ENCODE data around the gene COL25A1.
"Not testable (repeated sequence)": the region's sequence is repeated elsewhere in the genome, so short reads cannot be mapped to it uniquely, and the experiment has no call there.

Gene COL25A1

DNA sequence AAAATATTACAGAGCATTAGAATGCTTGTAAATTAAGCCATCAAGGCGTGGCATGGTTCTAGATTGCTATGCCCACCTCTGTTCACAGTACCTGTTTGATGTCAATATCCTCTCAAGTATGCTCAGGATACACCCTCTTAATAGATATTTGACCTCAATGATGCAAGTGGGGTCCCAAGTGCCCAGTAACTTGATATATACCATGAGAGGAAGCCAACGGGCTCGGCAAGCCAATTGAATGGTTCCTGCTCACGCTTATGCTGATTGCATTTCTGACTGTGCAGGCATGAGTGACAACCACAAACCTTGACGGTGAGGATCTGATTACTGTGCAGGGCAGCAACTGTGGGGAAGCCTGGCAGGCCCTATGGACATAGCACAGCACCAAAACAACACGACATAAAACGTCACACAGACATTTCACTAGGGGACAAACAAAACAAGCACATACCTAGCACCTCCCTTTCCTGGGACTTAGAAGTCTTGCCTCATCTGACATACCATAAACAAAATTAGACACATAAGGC is 360.5 kb downstream of the COL25A1 start:
- no peak for DNase-seq

DNA sequence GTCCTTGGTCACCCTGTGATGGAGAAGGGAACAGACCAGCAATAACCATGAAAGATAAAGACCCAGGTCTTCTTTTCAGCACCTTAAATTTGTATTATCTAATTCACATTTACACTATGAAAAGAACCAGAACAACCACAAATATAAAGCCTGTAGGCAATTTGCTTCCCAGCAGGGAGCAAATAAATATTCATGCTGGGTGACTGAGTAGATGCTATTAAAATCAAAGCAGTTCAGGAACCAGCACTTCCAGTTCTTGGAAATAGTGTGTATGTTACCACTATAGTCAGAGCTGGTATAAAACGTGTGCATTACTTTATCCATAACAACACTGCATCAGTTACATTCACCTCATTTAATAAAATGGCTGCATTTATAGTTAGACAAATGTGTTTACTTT is 361.8 kb downstream of the COL25A1 start:
- DNase-seq: no peak

DNA sequence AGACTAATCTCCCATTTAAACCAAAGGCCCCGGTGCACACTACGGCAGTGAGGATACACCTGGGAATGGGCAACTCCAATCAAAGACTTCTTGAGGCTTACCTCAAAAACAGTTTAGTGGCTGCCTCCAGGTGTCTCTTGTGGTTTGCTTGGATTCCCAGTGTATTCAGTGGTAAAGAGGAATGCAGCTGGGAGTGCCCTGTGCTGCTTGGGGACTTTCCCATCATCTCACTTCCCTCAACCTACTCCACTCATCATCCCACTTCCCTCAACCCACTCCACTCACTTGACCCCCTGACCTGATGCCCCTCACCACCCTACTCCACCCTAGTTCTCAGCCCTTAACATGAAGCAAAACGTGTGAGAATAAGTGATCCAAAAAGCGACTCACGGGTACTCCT is 362.3 kb downstream of the COL25A1 start:
- DNase-seq: no peak

DNA sequence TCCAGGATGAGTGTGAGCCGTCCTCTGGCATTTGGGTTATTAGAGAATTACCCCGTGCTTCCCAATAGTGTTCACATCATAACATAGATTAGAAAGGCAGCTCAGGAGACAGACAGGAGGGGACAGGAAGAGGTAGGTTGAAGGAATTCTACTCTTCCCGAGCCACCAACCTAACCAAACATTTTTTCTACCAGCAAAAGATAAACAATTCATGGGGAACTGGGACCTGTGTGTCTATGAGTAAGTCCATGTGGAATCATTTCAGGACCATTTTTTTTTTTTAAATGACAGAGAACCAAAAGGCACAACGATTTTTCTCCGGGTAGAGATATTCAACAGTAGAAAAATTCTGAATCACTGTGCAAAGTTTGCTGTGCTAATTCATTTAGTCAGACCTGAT is 365.4 kb downstream of the COL25A1 start:
- no peak for DNase-seq

DNA sequence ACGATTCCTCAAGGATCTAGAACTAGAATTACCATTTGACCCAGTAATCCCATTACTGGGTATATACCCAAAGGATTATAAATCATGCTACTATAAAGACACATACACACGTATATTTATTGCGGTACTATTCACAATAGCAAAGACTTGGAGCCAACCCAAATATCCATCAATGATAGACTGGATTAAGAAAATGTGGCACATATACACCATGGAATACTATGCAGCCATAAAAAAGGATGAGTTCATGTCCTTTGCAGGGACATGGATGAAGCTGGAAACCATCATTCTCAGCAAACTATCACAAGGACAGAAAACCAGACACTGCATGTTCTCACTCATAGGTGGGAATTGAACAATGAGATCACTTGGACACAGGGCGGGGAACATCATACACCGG is 368.5 kb downstream of the COL25A1 start:
- not testable (repeated sequence) for DNase-seq

DNA sequence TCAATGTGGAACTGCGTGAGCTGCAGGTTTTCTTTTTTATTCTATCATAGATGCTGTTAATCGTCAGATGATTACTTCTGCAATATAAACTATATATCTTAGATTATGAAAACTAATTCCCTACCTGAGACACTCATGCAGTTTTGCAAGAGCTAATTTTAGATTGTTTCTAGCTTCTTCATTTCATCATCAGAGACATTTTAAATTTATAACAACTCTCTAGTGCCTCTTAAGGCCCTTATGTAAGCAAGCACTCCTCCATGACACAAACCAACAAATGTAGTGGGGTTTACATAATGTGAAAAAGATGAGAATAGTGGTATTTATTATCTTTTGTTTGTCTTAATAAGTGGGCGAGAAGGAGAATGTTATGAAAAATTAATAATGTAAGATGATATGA is 369.4 kb downstream of the COL25A1 start:
- no peak for DNase-seq

DNA sequence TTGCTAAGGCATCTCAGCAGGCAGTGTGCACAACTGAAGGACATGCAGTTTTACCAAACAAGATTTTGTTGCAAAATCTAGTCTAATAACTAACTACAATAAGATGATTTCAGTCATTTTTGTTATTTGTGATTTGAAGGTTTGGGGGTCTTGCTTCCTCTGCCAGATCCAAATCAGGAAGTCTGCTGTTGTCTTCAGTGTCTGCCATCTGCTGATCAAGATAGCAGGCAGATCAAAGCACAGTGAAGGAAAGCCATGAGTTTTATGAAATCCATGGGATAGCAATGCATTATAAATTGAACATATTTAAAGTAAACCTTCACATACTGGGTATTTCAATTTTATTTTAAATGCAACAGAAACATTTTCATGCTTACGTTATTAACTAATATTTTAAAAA is 370.5 kb downstream of the COL25A1 start:
- no peak for DNase-seq

DNA sequence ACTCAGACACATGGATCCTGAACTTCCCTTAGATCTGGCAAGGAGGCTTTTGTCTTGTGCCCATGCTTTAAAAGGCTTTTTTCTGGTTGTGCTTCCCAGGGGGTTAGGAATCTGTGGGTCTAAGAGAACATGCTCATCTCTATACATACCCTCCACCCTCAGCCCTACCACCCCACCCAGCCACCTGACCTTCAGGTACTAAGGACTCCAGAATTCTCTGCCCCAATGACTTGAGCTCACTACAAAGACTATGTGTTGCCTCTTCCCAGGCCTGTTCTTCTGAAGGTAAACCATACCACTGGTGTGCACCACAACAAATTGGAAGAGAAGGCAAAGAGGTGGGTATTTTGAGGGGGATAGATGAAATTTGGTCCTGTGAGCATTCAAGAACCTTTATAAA is 372.3 kb downstream of the COL25A1 start:
- no peak for DNase-seq

DNA sequence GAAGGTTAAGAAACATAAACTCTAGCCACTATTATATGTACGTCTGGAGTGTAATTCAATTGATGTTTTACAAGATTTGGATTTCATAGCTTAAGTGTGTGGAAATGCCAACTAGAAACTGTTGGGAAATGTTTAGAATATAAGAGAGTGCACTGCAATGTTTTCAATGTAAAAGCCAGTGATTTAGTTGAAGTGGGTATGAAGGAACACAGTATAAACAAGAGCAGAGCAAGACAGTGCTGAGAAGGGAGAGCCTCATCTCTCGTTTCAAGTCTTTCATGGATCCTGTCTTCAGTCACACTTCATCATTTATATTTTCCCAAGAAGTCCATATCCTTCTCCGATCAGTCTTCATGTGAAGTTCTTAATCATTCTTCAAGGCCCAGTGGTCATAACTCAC is 375.7 kb downstream of the COL25A1 start:
- no peak for DNase-seq

DNA sequence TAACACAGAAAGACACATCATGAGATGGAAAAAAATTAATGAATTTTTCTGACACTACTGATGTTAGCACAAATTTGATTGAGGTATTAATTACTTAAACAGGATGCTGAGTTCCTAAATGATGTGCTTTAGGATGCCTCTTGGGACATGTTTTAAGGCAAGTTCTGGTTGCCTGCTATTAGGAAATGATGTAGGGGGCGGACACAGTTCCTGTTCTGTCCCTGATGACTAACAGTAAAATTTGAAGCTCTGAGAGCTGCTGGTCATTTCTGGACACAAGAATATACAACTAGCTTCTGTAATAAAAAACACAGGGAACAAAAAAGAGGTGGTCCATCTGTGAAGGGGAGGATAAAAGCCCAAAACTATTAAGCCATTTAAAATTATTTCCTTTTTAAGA is 376.4 kb downstream of the COL25A1 start:
- no peak for DNase-seq

DNA sequence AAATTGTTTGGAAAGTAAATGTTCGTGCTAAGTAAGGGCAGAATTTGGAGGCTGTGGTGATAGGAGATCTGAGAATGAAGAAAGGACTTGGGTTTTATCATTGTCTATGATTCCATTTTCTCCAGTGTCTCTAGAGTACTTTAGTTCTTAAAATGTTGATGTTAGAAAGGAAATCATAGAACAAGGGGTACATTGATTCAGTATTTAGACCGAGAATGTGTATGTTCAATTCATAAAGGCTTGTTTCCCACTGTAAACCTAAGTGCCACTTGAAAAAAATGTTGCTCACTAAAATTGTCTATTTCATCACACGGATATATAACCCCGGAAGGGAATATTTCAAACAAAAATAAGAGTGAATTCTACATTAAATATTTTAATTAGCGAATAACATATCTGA is 380.3 kb downstream of the COL25A1 start:
- DNase-seq: no peak

DNA sequence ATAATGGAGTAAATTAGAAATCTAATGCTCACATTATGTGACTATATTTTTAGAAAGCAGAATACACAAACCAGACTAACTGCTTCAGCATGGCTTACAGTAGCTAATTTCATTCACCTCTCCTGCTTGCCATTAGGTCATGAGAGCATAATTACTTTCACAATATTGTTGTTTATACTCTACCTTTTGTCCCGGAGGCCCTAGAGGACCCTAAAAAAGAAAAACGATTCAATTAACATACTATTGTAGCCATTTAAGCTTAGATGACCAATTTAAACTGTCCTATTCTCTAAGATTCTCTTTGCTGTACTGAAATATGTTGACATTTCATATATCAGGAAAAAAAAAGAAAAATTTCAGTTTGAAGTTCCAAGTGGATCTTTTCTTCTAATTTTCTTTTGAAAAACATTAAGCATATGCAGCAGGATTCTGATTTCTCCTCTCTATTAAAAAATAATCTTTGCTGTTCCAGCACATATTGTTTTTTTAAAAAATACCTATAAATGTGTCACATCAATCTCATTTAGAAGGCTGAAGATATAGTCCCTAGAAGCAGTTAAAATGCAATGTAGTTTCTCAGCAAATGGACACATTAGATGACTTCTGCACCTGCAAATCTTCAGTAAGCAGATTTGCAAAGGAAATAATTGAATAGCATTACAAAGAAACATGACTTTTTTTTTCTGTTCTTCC is 381.9 kb downstream of the COL25A1 start:
- no peak for DNase-seq

DNA sequence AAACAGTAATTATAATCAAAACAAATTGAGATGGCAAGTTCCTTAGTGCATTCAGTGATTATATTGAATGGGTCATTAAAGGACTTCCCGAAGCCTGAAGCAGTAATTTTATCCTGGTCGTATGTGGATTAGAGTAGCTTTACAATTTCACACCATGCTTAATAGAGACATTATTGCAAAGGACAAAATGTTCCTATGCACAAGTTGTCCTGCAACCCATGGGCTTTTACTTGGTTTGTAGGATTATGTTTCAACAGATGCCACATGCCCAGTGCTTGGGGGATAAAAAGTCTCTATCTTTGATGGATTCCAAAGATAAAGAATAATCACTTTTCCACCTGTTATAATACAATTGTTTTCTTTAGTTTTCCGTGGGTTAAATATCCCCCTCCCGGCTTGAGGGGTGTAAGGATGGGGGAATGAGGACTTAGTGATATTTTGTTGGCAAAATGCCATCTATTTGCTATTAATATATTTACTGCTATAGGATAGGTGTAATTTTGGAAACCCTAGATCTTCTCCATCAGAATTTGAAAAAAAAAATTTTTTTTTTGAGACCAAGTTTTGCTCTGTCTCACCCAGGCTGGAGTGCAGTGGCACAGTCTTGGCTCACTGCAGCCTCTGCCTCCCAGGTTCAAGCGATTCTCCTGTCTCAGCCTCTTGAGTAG is 383.1 kb downstream of the COL25A1 start:
- no peak for DNase-seq

DNA sequence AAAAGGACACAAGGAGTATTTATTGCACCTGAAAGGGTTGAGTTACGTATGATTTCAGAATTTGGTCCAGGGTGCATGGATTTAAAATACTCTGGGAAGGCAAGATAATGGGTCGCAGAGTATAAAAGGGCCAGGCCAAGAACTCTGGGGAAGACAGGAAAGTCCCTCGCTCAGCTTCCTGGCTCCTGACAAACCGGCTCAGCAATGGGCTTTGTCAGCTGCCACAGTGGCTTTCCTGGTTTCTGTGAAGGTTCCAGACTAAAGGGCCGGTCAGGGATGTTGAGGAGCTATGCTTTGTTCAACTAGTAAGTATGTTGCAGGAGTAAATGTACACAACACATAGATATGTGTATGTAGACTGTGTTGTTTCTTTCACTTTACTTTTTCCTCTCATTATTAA is 385.2 kb downstream of the COL25A1 start:
- no peak for DNase-seq

DNA sequence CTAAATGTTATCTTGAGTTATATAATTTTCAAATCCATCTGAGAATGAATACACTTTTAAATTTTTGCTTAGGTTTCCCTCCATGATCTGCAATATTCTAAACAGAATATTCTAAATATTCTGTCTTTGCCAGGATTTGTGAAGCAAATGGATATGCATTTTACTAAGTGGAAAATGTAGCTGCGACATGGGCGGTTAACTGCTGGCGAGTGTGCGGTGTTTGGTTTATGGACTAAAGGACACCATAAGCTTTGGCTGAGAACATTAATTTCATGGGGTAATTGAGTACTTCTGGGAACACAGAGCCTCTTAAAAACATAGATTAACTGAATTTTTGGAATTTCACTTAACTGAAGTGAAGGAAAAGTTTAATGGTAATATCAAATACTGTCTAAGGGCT is 385.8 kb downstream of the COL25A1 start:
- DNase-seq: no peak

DNA sequence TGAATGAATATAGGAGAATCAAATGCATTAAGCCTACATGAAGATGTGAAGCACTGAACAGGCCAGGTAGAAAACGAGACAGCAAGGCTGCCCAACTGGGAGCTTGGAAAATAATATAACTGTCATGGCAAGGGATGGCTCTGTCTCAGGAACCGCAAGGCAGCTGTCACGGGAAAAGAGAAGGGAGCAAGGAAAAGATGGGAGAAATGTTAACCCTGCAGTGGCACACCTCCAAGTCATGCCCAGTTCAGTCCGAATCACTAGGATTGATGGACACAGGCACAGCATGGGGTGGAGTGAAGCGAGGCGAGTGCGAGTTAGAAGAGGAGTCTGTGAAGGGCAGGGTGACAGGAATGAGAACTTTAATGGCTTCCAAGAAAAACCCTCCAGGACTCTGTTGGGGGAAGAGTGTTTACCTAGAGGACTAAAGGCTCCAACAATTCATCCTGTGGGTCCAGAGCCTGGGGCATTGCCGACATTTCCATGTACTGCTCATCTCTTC is 395.5 kb downstream of the COL25A1 start:
- DNase-seq: no peak

DNA sequence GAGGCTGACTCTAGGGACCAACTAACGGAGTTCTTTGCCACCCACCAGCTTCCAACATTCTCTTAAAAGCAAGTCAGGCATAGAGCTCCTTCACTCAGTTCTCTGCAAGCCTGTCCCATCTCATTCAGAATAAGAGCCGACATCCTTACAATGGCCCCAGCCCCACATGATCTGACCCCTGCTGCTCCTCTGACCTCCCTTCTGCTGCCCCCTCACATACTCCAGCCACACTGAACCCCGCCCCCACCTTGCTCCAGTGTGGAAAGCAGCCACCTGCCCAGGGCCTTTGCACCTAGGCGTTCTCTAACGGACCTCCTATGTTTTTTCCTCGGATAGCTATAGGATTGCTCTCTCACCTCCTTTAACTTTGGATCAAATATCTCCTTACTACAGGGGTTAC is 396.5 kb downstream of the COL25A1 start:
- DNase-seq: no peak

DNA sequence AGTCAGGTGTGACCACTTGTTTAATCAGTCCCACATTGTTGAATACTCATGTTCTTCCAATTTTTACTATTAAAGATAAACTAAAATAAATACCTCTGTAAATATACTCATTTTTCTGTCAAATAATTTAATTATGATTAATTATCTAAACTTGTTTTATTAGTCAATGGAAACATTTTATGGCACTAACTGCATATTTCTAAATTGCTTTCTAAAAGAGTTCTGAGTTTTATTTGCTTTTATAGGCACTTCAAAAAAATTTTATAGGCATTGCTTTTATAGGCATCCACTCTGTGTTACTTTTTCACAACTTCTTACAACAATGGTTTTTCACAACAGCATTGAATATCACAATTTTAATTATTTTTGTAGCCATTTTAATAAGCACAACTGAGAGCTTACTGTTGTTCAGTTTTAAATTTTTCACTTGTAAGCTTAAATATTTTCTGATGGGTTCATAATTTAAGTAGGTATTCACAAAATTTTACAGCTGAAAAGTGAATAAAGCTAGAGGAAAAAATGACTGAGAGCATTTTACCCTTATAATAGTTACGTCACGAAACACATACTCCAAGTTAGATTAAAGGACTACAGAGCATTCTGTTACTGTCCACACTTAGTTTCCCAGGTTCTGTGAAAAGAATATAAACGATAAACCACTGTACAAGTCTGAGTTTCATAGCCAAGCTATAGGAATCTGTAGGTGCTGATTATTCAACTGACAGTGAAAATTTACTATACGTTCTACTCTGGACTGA is 398.8 kb downstream of the COL25A1 start:
- DNase-seq: no peak

DNA sequence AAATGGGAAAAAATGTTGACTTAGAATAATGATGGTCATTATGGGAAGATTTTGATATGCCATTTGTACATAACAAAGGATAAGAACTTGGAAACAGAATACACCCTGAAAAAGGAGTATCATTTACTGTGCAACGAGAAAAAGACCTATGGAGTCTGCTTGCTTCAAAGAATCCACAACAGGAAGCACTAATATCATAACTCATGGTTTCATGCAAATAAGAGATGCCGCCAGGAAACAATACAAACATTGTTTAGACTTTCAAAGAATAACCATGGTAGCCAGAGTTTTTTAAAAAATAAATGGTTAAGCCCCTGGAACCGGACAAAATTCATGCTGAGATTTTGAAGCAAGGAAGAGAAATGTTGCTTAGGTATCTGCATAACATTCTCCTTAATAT is 399.7 kb downstream of the COL25A1 start:
- no peak for DNase-seq

DNA sequence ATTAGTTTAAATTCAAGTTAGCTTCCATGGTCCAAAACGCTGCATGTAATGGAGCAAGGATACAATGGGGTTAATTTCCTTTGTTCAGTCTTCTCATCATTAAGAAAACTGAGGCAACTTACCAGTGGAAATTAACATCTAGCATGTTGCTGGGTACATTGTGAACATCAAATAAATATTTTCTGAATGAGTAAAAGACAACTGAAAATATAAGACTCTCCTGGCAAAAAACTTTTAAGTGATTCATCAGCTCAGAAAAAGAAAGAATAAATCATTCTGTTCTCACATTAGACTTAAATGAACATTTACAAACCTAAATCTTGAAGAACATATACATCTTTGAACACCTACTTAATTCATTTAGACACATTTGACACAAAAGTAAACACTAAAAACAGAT is 401.2 kb downstream of the COL25A1 start:
- no peak for DNase-seq

DNA sequence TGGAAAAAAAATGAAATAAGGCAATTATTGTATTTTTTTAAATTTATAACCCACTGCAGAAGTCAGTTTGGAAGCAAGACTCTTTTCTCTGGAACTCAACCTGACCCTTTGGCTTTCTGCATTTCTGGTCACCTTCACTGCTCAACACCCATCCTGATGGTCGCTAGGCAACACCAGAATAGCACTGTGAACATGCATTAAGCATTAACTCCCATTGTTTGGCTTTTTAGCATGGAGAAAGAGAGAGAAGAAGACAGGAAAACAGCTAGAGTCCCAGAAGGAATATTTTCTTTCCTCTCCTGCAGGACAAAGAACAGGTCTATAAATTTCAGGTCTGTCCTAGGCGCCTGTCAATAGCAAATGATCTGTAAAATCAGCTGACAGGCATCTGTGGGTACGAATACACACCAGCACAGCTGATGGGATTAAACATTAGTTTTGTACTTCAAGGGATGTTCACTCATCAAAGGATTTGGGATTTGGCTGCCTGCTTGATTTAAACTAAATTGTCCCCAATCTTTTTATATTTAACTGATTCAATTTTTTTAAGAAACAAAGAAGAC is 402.4 kb downstream of the COL25A1 start:
- no peak for DNase-seq

DNA sequence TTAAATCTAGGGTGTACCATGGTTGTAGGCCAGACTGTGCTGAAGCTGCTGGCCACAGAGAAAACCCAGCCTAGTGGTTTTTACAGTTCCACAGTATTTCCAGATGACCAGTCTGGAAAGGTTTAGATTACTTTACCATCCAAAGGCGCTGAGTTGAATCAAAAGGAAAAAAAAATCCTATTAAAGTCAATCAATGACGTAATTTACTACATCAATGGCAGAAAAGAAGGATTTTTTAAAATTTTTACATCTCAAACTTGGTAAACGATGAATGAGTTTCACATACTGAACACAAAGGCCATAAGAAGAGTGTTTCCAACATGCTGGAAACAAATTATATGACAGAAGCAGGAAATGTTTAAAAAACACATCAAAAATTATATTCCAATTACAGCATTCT is 409.0 kb downstream of the COL25A1 start:
- no peak for DNase-seq

DNA sequence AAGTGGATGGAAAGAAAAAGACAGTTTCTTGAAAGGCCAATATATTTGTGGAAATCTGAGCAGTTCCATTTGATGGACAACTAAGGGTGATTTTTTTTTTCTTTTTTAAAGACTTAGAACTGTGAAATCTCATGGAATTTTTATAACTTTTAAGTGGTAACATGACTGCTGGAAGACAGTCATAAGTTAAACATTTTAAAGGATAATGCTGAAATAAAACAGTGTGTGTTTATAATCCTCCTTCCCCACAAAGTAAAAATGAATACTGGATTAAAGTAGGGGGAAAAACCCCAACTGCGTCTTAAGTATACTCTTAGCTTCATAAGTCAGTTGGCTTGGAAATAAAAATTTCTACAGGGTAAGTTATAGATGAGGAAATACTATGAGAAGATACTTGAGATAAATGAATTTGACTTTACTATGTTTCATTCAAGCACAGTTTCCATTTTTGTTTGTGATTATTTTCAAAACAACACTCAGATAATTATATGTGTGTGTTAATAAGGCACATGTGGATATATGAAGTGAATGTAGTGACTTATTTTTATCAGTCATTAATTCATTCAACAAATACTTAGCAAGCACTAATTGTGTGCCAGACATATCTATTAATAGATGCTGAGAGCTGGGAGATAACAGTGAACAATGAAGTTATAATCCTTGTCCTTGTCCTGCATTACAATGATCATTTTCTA is 410.4 kb downstream of the COL25A1 start:
- DNase-seq: no peak
